Pancreas (tissue), 10 donors: Measurements from ENCODE around the gene SPRR2B. TPM values are rescaled to one million over a fixed set of nuclear protein-coding genes. Genes with fewer than 3 reads are reported as not detected.
A peak's percentile ranks its signal among the peaks of the same experiment; 100 is the strongest.
"Not testable (repeated sequence)": the region's sequence is repeated elsewhere in the genome, so short reads cannot be mapped to it uniquely, and the experiment has no call there.

Experiments
- ATAC-seq, 4 donors: fragments of 200-7000 bp; cut with Tn5 transposase; one replicate each; pipeline versions ENCODE4 v1.8.0 to v1.9.1; 2020; ENCODE audit warnings: mild to moderate bottlenecking in 4 of 4, moderate library complexity in 4 of 4
- DNase-seq, 6 donors: peaks; one replicate each; pipeline ENCODE4 v3.0.0-alpha.2; 2020
- FAIRE-seq: peaks from 2 replicates; lab custom pipeline; 2012; peaks lifted over from hg19 to GRCh38; lab: Jason Lieb, UNC
- H3K27ac ChIP-seq, 4 donors: fragments of 200-600 bp; sonication (generic); 1 replicate in 3 of 4; 2 replicates in 1 of 4; pipeline versions ENCODE4 v1.5.0 to v1.8.0; 2020
- H3K27me3 ChIP-seq, 4 donors: fragments of 200-600 bp; one replicate each; pipeline ENCODE4 v1.8.0; 2021
- H3K36me3 ChIP-seq, 3 donors: fragments of 200-600 bp; sonication (generic) in 1 of 3; one replicate each; pipeline versions ENCODE4 v1.5.0 to v1.8.0; 2020 to 2021
- H3K4me1 ChIP-seq, 3 donors: fragments of 200-600 bp; one replicate each; pipeline ENCODE4 v1.8.0; 2021
- H3K4me3 ChIP-seq, 4 donors: fragments of 200-600 bp; sonication (generic) in 2 of 4; one replicate each; pipeline versions ENCODE4 v1.5.0 to v1.8.0; 2020 to 2021
- H3K9me3 ChIP-seq, 4 donors: fragments of 200-600 bp; one replicate each; pipeline ENCODE4 v1.8.0; 2021
- CTCF ChIP-seq, 4 donors: fragments of 200-600 bp; sonication (generic) in 3 of 4; IDR thresholded peaks; one replicate each; pipeline versions ENCODE4 v1.5.0 to v1.8.0; 2021; ENCODE audit warnings: antibody characterized with exemption in 4 of 4
- WGBS, 2 donors: extraction: QIAGEN DNeasy Blood & Tissue Kit; methylation state at CpG; one replicate each; pipeline ENCODE4 v1.1.7; 2013; 5-methylcytosine and 5-hydroxymethylcytosine counted together
- intact Hi-C, 3 donors: fragments of 100-400 bp; cut with DNase I; formaldehyde crosslinking; loops; one replicate each; pipeline versions ENCODE4 v1.11.1 to v1.14.2; 2022
- polyA plus RNA-seq, 2 donors: library from polyadenylated mRNA; stranded (reverse); fragments of 200-250 nt; gene quantifications; one replicate each; pipeline ENCODE4 v1.2.3, GENCODE V29; 2013
- total RNA-seq, 6 donors: library from RNA; stranded (reverse); fragmentation: NEBNext Ultra II Directional in 4 of 6; extraction: Animal tissue kit (Norgen Biotek cat#: 25700) in 4 of 6; gene quantifications; one replicate each; pipeline versions ENCODE4 v1.2.1 to v1.2.4, GENCODE V29; 2021 to 2023
- donor health status: healthy with polysubstance abuse.
- donor health status: DM: no; HTN: no; CAD: no; lungs with moderate emphysema.
- donor health status: DM: no; HTN: no; CAD: no.
- donor health status: control.
- donor health status: control.
- donor health status: Bipolar disorder and iron deficiency.
- donor health status: DM: yes; HTN: yes; CAD: no.
- donor health status: DM: no; HTN: no; CAD: no.
- donor health status: DM: no; HTN: no; CAD: no.
- donor health status: DM: yes; HTN: yes; CAD: no.

SPRR2B gene
- total RNA-seq (not detected), polyA plus RNA-seq (not detected)

DNA sequence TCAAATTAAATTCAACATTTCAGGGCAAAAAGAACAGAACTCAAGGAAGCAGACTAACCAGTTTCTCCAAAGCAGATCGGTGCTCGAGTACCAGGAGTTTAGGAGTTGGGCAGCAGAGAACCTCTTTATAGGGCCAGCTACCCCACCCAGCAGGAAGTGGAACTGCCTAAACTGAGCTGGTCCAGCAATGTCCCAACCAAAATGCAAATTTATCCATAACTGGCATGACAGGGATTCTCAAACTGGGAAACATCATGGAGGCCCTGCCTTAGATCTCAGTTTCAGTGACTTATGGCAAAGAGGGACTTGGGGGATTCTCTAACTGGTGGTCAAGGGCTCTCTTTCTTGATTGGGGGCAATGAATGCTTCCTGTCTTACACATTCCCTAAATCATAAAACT is at the start of gene SPRR2B:
SPRR2B (minus strand) TSS at position 101 of the 400 bp plus-strand sequence. CDS start 772 bp downstream, outside the sequence.
- ATAC-seq: no peak
- no peak for DNase-seq
- intact Hi-C loops: no loop called here
- Histone ChIP-seq H3K36me3 (no peaks in the 10 kb centered on the region), H3K27ac (no peak within 1 kb of the TSS), H3K4me3 (no peak within 1 kb of the TSS), H3K4me1 (no peaks in the 10 kb centered on the region), H3K27me3 (no peaks in the 10 kb centered on the region), H3K9me3 (no peaks in the 10 kb centered on the region)
- FAIRE-seq: no peak
- WGBS, 2 donors: 29 to 68% methylated on average over 2 of the region's 2 CpGs
- no peak for TF ChIP-seq CTCF (IDR thresholded peaks at IDR 0.05)

DNA sequence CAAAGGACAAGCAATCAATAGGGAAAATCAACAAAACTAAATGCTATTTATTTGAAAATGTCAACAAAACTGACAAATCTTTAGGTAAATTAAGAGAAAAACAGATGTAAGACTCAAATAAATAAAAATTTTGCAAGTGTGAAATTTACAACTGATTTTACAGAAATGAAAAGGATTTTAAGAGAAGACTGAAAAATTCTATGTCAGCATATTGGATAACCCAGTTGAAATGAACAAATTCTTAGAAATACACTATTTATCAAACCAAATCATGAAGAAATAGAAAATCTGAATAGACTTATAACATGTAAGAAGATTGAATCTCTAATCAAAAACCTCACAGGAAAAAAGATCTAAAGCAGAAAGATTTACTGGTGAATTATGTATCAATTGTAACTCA is 49.5 kb upstream of the SPRR2B start:
- ATAC-seq: no peak
- Histone ChIP-seq H3K4me1 (peaks cover 8 to 22% (median 14%) of the 10 kb centered on the region in 3 donors), H3K9me3 (no peaks in the 10 kb centered on the region), H3K27me3 (no peaks in the 10 kb centered on the region), H3K36me3 (no peaks in the 10 kb centered on the region), H3K4me3 (no peak overlapping the region), H3K27ac (no peak overlapping the region)
- intact Hi-C loops: no loop called here
- no peak for TF ChIP-seq CTCF (IDR thresholded peaks at IDR 0.05)
- no peak for FAIRE-seq
- DNase-seq: no peak

DNA sequence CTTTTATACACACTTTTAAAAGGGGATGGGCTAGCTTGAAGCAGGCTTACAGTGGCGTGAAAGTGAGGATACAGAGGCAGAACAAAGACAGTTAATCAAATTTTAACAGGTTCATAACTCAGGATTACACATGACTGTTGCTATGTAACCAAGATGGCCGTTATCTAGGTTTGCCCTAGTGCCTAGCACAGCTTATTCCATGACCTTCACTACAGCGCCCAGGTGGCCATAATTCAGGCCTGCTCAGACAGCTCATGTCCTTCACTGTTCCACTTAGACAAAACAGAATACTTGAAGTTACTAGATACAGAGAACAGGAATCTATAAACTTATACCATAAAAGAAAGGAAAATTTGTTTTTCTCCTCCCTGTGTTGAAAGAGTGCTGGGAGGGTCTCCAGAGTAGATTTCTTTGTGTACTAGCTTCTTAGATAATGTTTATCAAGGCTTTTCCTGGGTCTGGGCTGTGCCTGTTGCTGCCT is 48.1 kb upstream of the SPRR2B start:
- H3K27ac ChIP-seq: peak overlapping the region; percentile 31 to 59 (median 48)

DNA sequence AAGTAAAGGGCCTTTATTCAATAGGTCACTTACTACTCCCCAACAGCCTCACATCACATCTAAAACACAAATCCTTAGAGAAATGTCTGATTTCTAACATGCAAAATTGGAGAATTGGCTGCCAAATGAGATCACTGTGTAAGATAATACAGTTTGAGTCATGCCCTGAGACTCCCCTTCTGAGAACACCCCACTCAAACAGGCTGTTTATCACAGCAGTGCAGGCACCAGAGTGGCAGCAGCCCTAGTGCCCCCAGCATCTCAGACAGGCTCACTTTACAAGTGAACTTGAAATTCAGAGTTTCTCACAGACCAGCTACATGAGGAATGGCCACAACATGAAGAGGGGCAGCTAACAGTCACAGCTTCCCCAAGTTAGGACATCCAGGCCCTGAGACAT is 43.9 kb upstream of the SPRR2B start:
- H3K36me3 ChIP-seq, FAIRE-seq, H3K27ac ChIP-seq, ATAC-seq, H3K27me3 ChIP-seq, DNase-seq, H3K4me3 ChIP-seq, intact Hi-C loops, H3K9me3 ChIP-seq: not testable (repeated sequence)
- peaks cover 2 to 12% (median 8%) of the 10 kb centered on the region in 3 donors for H3K4me1 ChIP-seq

More for the DNA sequence above, 48.1 kb upstream of the SPRR2B start:
- DNase-seq (peak; percentile 24 to 67 (median 53)), ATAC-seq (peak; percentile 61 to 80 (median 77)), FAIRE-seq (no peak)
- Histone ChIP-seq H3K4me3 (no peak overlapping the region), H3K27me3 (no peaks in the 10 kb centered on the region), H3K9me3 (no peaks in the 10 kb centered on the region), H3K36me3 (no peaks in the 10 kb centered on the region), H3K4me1 (peaks cover 8 to 22% (median 14%) of the 10 kb centered on the region in 3 donors)
- no peak for TF ChIP-seq CTCF (IDR thresholded peaks at IDR 0.05)
- 10 to 17% methylated on average over 3 of the region's 3 CpGs for WGBS, 2 donors
- intact Hi-C loops: no loop called here

DNA sequence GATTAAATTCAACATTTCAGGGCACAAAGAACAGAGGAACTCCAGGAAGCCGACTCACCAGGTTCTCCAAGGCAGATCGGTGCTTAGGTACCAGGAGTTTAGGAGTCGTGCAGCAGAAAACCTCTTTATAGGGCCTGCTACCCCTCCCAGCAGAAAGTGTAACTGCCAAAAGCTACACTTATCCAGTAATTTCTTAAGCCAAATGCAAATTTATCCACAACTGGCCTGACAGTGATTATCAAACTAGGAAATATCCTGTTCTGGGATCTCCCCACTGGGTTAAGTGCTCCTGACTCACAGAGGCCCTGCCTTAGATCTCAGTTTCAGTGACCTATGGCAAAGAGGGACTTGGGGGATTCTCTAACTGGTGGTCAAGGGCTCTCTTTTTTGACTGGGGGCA is 42.0 kb upstream of the SPRR2B start, which contains the start of gene SPRR2F:
SPRR2F (minus strand) TSS at position 101 of the 400 bp plus-strand sequence. CDS start 783 bp downstream, outside the sequence.
- intact Hi-C loops: no loop called here
- ATAC-seq (no peak), DNase-seq (no peak), FAIRE-seq (no peak)
- Histone ChIP-seq H3K27ac (no peak within 1 kb of the TSS), H3K27me3 (no peaks in the 10 kb centered on the region), H3K36me3 (no peaks in the 10 kb centered on the region), H3K4me1 (no peaks in the 10 kb centered on the region), H3K4me3 (no peak within 1 kb of the TSS), H3K9me3 (no peaks in the 10 kb centered on the region)
- WGBS, 2 donors: 86% methylated on average over 3 of the region's 3 CpGs
- TF ChIP-seq CTCF (IDR thresholded peaks at IDR 0.05): no peak

- peak in 2 of 6 donors; percentile 39 to 49 for DNase-seq
- ATAC-seq, H3K4me1 ChIP-seq, H3K9me3 ChIP-seq, H3K27ac ChIP-seq, H3K36me3 ChIP-seq, H3K27me3 ChIP-seq, intact Hi-C loops, FAIRE-seq, H3K4me3 ChIP-seq: not testable (repeated sequence)
- 50 to 53% methylated on average over 5 of the region's 5 CpGs for WGBS, 2 donors
These were observed 41.0 kb upstream of the SPRR2B start for GRCh38 chr1:153112454-153112853.
